GM19239 (cell line): ENCODE measurements around the gene DHX16.

Experiments used
- DNase-seq: peaks from one replicate; pipeline ENCODE4 v3.0.0; 2011; ENCODE audit warnings: low spot score; ENCODE audit not compliant: insufficient read length
- FAIRE-seq: peaks from 2 replicates; lab custom pipeline; 2011; peaks lifted over from hg19 to GRCh38; lab: Jason Lieb, UNC

The DHX16 gene

GRCh38 chr6:30611856-30612194 lies 61.0 kb downstream of the DHX16 start:
- no peak for FAIRE-seq
- DNase-seq: no peak

- FAIRE-seq (no peak), DNase-seq (no peak)
These were observed 61.5 kb downstream of the DHX16 start for GRCh38 chr6:30611150-30611855.

- no peak for FAIRE-seq
- no peak for DNase-seq
These were observed 62.7 kb downstream of the DHX16 start for GRCh38 chr6:30610065-30610464.

- DNase-seq (no peak), FAIRE-seq (no peak)
These were observed 68.8 kb downstream of the DHX16 start for GRCh38 chr6:30603961-30604360.
